ENCODE data around the gene PEPD.

- TF ChIP-seq KAT7 (CRISPR knock-in tag; IDR thresholded peaks at IDR 0.05; ENCODE audit: borderline replicate concordance) (no peak), MAX (CRISPR knock-in tag; IDR thresholded peaks at IDR 0.05) (no peak), ATF2 (CRISPR knock-in tag; IDR thresholded peaks at IDR 0.05; ENCODE audit: borderline replicate concordance, low read depth) (no peak), RELA (CRISPR knock-in tag; IDR thresholded peaks at IDR 0.05; ENCODE audit: borderline replicate concordance) (no peak), CTCF (IDR thresholded peaks at IDR 0.05) (no peak)
These were observed 174.9 kb downstream of the PEPD start for GRCh38 chr19:33346665-33347064.

Data from WTC11 (cell line).